Measurements from ENCODE around the gene LHPP. TPM values are rescaled to one million over a fixed set of nuclear protein-coding genes. Genes with fewer than 3 reads are reported as not detected.
A peak's percentile ranks its signal among the peaks of the same experiment; 100 is the strongest.

The LHPP gene
- polyA plus RNA-seq, 2 of the 4 experiments (the other 2 are of a cell fraction), result 14.4 to 18.6 TPM

- CTCF ChIA-PET, result interaction anchor here (0.7 to 1.2 kb wide), 3 partner anchors 55 to 609 kb away, joined by 3 read pairs; no protein-coding TSS in a partner anchor
- Histone ChIP-seq H3K9me3 (no peaks in the 10 kb centered on the region), H3K4me3 (no peak overlapping the region), H3K4me2 (no peak overlapping the region), H3K4me1 (no peaks in the 10 kb centered on the region), H3K27ac (no peak overlapping the region)
- FAIRE-seq (no peak), DNase-seq (ENCODE audit: low read depth in 1 of 2, low spot score in 1 of 2) (no peak), ATAC-seq (peak in 1 of 2 experiments; percentile 7; a peak in 2 of 6 replicates)
- 61% methylated on average over 8 of the region's 18 CpGs for WGBS (ENCODE audit: missing lambda C conversion rate)
- POLR2A ChIA-PET, result no interaction called here
- no peak for TF ChIP-seq ZFP36 (IDR thresholded peaks at IDR 0.05; ENCODE audit: borderline replicate concordance, partially characterized antibody)
- no peak for TF ChIP-seq NR3C1 (IDR thresholded peaks at IDR 0.05)
- TF ChIP-seq SMC3 (IDR thresholded peaks at IDR 0.05), result no peak
- no peak for TF ChIP-seq TP53 (CRISPR knock-in tag; IDR thresholded peaks at IDR 0.05)
- TF ChIP-seq, protein P1, sequence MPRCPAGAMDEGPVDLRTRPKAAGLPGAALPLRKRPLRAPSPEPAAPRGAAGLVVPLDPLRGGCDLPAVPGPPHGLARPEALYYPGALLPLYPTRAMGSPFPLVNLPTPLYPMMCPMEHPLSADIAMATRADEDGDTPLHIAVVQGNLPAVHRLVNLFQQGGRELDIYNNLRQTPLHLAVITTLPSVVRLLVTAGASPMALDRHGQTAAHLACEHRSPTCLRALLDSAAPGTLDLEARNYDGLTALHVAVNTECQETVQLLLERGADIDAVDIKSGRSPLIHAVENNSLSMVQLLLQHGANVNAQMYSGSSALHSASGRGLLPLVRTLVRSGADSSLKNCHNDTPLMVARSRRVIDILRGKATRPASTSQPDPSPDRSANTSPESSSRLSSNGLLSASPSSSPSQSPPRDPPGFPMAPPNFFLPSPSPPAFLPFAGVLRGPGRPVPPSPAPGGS (IDR thresholded peaks at IDR 0.05), result no peak
- TF ChIP-seq MYC (IDR thresholded peaks at IDR 0.05; ENCODE audit: borderline replicate concordance, low read length), result no peak
- no peak for TF ChIP-seq MAFK (IDR thresholded peaks at IDR 0.05; ENCODE audit: partially characterized antibody)
- TF ChIP-seq CHD4 (IDR thresholded peaks at IDR 0.05; ENCODE audit: borderline replicate concordance), result no peak
These were observed 142.0 kb downstream of the LHPP start for GRCh38 chr10:124603376-124604213.

- Histone ChIP-seq H3K4me3 (no peak overlapping the region), H3K4me1 (no peaks in the 10 kb centered on the region), H3K4me2 (no peak overlapping the region), H3K27ac (no peak overlapping the region), H3K9me3 (no peaks in the 10 kb centered on the region)
- no peak for ATAC-seq
- CTCF ChIA-PET, result interaction anchor here (0.8 to 1.5 kb wide), 2 partner anchors 20 to 75 kb away, joined by 3 read pairs; no protein-coding TSS in a partner anchor
- POLR2A ChIA-PET, result no interaction called here
- 75% methylated on average over 13 of the region's 22 CpGs for WGBS (ENCODE audit: missing lambda C conversion rate)
- no peak for FAIRE-seq
- TF ChIP-seq ZC3H11A (IDR thresholded peaks at IDR 0.05) (no peak), FOSL2 (IDR thresholded peaks at IDR 0.05) (no peak), FOSL2 (CRISPR knock-in tag; IDR thresholded peaks at IDR 0.05) (no peak), CTCF (IDR thresholded peaks at IDR 0.05) (no peak), EHMT2 (IDR thresholded peaks at IDR 0.05; ENCODE audit: low read depth) (no peak), FOSB (CRISPR knock-in tag; IDR thresholded peaks at IDR 0.05) (no peak), MAZ (IDR thresholded peaks at IDR 0.05; ENCODE audit: borderline replicate concordance, low read depth, low read length) (no peak), PBX3 (IDR thresholded peaks at IDR 0.05) (no peak), HOXB5 (CRISPR knock-in tag; IDR thresholded peaks at IDR 0.05) (no peak), RNF2 (IDR thresholded peaks at IDR 0.05; ENCODE audit: borderline replicate concordance, low read depth) (no peak)
- TF ChIP-seq, protein P2, sequence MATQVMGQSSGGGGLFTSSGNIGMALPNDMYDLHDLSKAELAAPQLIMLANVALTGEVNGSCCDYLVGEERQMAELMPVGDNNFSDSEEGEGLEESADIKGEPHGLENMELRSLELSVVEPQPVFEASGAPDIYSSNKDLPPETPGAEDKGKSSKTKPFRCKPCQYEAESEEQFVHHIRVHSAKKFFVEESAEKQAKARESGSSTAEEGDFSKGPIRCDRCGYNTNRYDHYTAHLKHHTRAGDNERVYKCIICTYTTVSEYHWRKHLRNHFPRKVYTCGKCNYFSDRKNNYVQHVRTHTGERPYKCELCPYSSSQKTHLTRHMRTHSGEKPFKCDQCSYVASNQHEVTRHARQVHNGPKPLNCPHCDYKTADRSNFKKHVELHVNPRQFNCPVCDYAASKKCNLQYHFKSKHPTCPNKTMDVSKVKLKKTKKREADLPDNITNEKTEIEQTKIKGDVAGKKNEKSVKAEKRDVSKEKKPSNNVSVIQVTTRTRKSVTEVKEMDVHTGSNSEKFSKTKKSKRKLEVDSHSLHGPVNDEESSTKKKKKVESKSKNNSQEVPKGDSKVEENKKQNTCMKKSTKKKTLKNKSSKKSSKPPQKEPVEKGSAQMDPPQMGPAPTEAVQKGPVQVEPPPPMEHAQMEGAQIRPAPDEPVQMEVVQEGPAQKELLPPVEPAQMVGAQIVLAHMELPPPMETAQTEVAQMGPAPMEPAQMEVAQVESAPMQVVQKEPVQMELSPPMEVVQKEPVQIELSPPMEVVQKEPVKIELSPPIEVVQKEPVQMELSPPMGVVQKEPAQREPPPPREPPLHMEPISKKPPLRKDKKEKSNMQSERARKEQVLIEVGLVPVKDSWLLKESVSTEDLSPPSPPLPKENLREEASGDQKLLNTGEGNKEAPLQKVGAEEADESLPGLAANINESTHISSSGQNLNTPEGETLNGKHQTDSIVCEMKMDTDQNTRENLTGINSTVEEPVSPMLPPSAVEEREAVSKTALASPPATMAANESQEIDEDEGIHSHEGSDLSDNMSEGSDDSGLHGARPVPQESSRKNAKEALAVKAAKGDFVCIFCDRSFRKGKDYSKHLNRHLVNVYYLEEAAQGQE (IDR thresholded peaks at IDR 0.05), result no peak
- TF ChIP-seq, protein P3, sequence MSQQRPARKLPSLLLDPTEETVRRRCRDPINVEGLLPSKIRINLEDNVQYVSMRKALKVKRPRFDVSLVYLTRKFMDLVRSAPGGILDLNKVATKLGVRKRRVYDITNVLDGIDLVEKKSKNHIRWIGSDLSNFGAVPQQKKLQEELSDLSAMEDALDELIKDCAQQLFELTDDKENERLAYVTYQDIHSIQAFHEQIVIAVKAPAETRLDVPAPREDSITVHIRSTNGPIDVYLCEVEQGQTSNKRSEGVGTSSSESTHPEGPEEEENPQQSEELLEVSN (IDR thresholded peaks at IDR 0.05; ENCODE audit: borderline replicate concordance, low read depth), result no peak
- DNase-seq (ENCODE audit: low read depth in 1 of 2, low spot score in 1 of 2), result no peak
These were observed 142.8 kb downstream of the LHPP start for GRCh38 chr10:124604214-124605000.
